K562 (cell line): ENCODE measurements around the gene TIAM1. TPM values are rescaled to one million over a fixed set of nuclear protein-coding genes. Genes with fewer than 3 reads are reported as not detected.

Experiments used
- CBX8 ChIP-seq: fragments of 200-600 bp; sonication (generic); IDR thresholded peaks from 2 replicates; pipeline ENCODE4 v1.6.1; 2012; ENCODE audit warnings: borderline replicate concordance, mixed run types, low read depth, mild to moderate bottlenecking, moderate library complexity, mixed read lengths, low read length, control low read depth, inconsistent platforms; ENCODE audit not compliant: poor library complexity, severe bottlenecking; ENCODE audit errors: extremely low read depth
- CCNT2 ChIP-seq: IDR thresholded peaks from 2 replicates; pipeline ENCODE4 v1.6.1; 2011; ENCODE audit warnings: borderline replicate concordance, low read depth, mild to moderate bottlenecking, moderate library complexity, mixed read lengths, low read length; ENCODE audit not compliant: insufficient read length; ENCODE audit errors: extremely low read depth
- ETV1 ChIP-seq: fragments of 450-650 bp; conservative IDR thresholded peaks from 2 replicates; pipeline ENCODE4 v1.6.1; 2016; ENCODE audit warnings: missing genetic modification characterization, control low read depth, low read depth, missing compliant biosample characterization
- HOMEZ ChIP-seq: fragments of 250-450 bp; sonication (Bioruptor Pico); IDR thresholded peaks from 2 replicates; pipeline ENCODE4 v1.4.0; 2020; ENCODE audit warnings: mild to moderate bottlenecking, moderate library complexity
- ZBTB33 ChIP-seq: sonication (generic); formaldehyde crosslinking; IDR thresholded peaks from 2 replicates; pipeline ENCODE4 v1.8.1; 2023; ENCODE audit warnings: mild to moderate bottlenecking, missing genetic modification reagents
- ZNF512 ChIP-seq: IDR thresholded peaks from 2 replicates; pipeline ENCODE4 v1.6.1; 2016; ENCODE audit warnings: missing genetic modification characterization, missing compliant biosample characterization
- polyA plus RNA-seq, 8 experiments: library from polyadenylated mRNA; depleted of rRNA in 4 of 8; stranded (reverse) in 5 of 8; unstranded in 3 of 8; fragments of >200 nt; fragmentation: Nextera tagmentation in 2 of 8; fragmentation: Illumina TruSeq in 1 of 8; extraction: Ambion mirVana in 2 of 8; extraction: Trizol in 1 of 8; gene quantifications; 2 replicates each; pipeline versions ENCODE4 v1.2.1 to v1.2.3, GENCODE V29; 2011 to 2014; ENCODE audit warnings: inconsistent platforms in 1 of 8, missing spikeins in 1 of 8
- total RNA-seq, 7 experiments: library from RNA; depleted of rRNA in 6 of 7; stranded (reverse); fragments of >200 nt in 6 of 7; fragmentation: Illumina TruSeq in 2 of 7; extraction: Trizol in 2 of 7; gene quantifications; 2 replicates each; pipeline versions ENCODE4 v1.2.1 to v1.2.3, GENCODE V29; 2011 to 2021; ENCODE audit warnings: low replicate concordance in 1 of 7

The TIAM1 gene
- total and polyA plus RNA-seq, 9 of the 15 experiments (the other 6 are each of a cell fraction or from before 2014, with no cell fraction given) = 0.11 TPM; not detected in 8

GRCh38 chr21:31295676-31296075, 48.4 kb downstream of the TIAM1 start (continued):
- no peak for TF ChIP-seq ZBTB33 (CRISPR knock-in tag)
- TF ChIP-seq ZNF512 (tag) = no peak
- no peak for TF ChIP-seq CCNT2
- no peak for TF ChIP-seq HOMEZ
- no peak for TF ChIP-seq CBX8
- TF ChIP-seq ETV1 (tag) = no peak
